ENCODE measurements around the gene GRK5.
A peak's percentile ranks its signal among the peaks of the same experiment; 100 is the strongest.

GRK5 gene

DNA sequence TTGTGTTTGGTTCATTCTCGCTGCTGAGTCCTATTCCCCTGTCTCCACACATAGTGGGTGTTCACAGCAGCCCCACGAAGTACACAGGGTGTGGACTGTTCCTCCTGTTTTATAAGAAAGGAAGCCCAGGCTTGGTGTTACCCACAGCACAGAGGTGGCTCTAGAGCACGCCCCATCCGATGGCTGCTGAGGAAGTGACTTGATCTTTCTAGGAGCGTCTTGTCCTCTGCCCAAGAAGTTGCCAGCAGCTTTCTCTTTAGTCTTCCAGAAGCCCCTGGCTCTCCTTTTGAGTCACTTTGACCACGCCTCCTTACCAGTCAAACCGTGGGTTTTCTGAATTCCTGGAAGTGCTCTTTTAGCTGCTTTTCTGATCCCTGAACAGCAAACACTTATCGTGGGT is 94.0 kb downstream of the GRK5 start:
- DNase-seq (ENCODE audit: low read depth): no peak

DNA sequence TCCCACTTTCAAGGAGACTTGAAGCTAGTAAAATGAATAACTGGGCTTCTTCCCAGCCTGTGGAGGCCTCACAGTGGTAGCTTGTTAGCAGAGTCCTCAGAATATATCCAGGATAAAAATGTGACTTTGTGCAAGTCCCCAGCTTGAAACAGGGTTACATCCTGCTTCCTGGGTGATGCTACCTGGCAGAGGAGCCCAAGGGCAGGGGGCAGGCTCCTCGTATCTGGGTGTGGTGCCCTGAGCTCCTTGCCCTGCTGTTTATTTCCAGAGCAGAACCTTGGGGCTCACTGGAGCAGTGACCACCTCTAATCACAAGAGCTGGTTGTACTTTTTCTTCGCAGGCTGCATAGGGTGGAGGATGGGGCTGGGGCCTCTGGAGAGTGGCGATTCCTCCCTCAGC is 94.8 kb downstream of the GRK5 start:
- DNase-seq (ENCODE audit: low read depth): no peak

DNA sequence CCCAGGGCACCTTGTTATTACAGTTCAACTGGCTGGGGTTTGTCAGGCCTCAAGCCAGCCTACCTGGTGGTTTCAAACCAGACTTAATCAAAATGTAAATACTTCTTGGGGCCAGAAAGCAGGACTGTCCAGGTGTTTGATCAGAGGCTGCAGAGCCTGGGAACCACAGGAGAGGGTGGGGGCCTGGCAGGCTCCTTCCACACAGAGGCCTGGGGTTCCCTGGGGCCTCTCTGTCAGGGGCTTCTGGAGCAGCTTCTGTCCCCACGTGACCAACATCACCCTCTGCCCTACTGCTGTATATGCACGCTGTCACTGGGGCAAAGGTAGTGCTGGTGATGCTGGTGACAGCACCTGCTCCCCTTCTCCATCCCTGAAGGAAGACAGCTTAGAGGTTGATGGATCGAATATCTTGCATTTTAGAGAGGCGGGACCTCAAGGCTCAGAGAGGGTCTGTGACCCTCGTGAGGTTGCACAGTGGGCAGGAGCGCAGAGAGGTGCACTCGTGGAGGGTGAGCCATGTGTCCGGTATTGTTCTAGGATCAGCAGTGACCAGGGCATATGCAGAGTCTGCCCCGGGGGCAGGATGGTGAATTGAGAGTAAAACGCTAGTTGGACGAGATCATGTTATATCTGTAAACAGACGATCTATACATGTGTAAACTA is 95.4 kb downstream of the GRK5 start:
- no peak for DNase-seq (ENCODE audit: low read depth)

DNA sequence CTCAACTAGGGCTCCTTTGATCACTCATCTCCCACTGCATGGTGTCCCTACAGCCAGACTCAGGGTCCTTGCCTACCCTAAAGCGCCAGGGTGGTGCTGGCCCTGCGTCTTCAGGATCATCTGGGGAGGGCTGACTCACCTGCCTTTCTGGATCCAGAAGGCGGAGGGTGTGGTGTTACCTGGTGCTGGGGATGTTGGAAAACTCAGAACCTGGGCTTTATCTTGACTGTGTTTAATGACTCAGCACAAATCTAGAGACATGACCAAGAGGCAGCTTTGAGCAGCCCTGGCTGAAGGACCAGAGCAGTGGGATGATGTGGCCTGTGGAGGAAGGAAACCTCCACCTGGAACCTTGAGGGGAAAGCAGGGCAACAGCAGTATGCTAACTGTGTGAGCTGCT is 96.5 kb downstream of the GRK5 start:
- DNase-seq (ENCODE audit: low read depth): no peak

DNA sequence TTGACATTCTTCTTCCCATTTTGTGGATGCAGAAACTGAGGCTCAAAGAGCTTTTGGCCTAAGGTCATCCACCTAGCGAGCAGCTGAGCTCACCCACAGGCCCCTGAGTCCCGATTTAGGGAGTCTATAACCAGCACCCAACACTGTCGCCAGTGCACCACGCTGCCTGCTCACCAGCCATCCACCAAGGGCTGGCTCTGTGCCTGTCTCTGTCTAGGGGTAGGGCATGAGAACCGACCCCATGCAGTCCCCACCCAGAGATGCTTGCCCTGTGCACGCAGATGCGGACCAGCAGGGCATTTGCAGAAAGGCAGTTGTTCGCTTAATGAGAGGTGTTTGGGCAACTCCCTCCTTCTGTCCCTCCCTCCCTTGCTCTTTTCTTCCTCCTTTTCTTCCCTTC is 97.2 kb downstream of the GRK5 start:
- no peak for DNase-seq (ENCODE audit: low read depth)

DNA sequence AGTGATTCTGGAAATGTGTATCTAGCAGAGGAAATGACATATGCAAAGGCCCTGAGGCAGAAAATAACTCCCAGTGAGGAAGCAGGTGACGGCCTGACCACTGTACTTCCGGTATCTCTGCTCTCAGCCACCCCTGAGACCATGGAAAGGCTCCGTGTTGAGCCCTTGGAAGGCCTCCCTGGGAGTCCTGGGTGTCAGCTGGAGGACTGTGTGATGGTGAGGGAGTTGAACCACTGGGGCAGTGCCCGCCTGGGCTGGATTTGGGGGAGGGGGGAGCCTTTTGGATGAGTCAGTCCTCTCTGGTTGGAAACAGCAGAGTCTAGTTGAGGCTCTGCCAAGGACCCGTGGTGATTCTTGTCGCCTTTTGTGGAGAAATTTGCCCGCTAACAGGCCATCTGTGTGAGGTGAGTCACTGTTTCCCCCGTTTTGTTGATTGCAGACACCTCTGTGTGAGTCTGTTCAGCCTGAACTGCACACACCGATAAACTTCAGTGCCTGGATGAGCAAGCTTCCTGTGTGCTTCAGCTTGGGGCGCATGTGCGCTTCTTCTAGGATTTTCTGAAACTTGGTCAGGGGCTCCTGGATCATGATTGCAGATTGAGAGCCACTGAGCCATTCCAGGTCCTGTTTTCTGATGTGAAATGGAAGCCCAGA is 98.6 kb downstream of the GRK5 start:
- peak; percentile 98 for DNase-seq (ENCODE audit: low read depth)

DNA sequence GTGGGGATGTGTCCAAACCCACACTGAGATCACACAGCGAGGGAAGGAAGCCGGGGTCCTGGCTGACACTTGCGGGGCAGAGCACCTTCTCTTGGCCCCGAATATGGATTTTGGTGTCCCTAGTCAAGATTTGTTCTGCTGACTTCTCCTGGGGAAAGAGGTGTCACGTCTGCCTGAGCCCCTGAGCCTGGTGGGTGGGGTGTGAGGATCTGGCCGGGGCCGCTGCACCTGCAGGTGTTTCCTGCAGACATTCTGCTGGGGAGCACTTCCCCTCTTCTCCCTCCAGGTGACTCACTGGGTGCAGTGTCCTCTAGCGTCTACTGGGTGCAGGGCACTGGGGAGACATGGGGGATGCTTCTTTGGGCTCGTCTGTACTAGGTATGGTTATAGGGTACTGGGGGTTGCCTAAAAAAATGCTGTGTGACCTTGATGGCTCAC is 99.2 kb downstream of the GRK5 start:
- DNase-seq (ENCODE audit: low read depth): no peak

DNA sequence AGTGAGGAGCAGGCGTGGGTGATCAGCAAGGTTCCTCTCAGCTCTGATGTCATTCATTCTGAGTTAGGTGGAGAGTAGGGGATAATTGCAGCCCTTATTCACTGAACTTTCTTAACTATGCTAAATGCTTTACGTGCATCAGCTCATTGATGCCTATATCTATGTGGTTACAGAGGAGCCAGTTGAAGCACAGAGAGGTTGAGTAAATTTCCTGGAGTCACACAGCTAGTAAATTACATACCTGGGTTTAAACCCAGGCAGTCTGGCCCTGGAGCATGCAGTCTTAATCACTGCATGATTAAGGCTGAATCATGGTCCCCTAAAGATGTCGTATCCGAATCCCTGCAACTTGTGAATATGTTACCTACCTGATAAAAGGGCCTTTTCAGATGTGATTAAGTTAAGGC is 99.6 kb downstream of the GRK5 start:
- DNase-seq (ENCODE audit: low read depth): no peak

DNA sequence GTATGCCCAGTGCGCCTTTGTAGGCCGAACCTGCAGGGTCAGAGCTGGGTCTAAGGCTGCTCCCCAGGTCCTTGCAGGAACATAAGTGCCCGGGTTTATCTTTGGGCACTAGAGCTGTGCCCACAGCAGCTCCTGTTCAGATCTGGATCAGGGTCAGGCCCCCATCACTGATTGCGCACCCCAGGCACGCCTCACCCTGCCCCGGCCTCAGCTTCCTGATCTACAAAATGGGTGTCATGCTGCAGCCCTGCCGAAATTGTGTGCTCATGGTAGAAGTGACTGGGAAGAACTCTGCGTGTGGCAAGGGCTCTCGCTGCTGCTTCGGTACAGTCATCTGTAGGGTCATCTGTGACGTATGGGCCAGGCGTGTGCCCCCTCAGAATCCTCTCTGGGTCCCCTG is 100.7 kb downstream of the GRK5 start:
- DNase-seq (ENCODE audit: low read depth): no peak

DNA sequence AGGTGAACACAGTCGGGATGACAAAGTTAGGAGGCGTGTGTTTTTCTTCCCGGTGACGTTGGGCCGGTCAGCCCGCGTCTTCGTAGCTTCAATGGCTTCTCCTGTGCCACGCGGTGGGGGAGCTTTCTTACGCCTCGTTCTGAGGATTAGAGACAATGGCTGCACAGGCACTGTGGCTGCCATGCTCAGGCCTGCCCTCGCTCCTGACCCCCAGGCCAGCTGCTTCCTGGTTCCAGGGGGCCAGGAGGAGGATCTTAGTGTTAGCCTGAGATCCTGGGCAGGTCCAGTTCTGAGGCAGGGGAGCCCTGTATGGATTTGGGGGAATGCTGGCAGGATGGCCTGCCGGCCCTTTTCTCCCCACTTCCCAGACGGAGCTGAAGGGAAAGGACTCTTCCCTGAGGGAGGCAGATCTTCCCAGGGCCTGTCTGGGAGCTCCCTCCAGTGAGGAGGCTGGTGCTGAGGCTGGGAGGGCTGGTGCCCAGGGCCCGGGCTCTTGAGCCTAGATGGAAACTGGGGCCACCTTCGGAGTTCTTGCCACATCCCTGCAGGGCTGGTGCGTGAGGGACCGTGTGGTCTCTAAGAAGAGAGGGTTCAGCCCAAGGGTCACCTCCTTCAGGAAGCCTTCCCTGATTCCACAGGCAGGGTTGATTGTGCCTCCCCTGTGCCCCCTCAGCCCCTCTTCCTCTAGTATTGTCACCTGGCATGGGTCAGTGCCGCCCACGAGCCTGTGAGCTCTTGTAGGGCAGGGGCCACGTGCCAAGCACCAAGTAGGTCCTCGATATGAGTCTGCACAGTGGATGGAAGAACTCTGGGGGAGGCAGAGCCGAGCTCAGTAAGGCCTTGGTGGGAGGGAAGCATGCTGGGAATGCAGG is 101.4 kb downstream of the GRK5 start:
- DNase-seq (ENCODE audit: low read depth): no peak

DNA sequence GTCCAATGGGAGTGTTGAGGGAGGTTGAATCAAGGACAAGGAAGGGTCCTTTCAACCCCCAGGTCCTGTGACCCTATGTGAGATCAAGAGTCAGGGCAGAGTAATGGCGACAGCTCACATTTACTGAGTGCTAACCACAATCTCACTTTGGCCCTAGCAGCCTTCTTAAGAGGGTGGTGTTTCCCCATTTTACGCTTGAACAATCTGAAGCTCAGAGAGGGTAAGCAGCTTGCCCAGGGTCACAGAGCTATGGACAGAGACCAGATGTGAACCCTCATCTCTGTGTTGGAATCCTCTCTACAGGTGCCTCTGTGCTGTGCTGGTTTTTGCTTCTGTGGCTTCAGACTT is 102.0 kb downstream of the GRK5 start:
- DNase-seq (ENCODE audit: low read depth): no peak

DNA sequence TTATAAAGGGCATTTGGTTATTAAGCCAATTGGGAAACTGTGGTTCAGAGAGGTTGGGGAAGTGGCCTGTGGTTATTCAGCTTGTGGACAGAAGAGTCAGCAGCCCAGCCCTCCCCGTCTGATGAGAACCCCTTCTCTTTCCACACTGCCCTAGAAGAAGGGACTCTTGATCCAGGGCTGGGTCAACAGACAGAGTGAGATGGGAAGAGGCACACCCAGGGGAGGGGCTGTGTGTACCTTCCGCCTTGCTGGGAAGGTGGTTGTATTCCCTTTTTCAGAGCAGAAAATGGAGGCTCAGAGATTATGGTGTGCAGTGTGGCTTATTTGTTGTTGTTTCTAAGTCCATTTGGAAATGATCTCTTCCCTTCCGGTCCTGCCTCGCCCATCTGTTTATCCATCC is 103.4 kb downstream of the GRK5 start:
- DNase-seq (ENCODE audit: low read depth): no peak

DNA sequence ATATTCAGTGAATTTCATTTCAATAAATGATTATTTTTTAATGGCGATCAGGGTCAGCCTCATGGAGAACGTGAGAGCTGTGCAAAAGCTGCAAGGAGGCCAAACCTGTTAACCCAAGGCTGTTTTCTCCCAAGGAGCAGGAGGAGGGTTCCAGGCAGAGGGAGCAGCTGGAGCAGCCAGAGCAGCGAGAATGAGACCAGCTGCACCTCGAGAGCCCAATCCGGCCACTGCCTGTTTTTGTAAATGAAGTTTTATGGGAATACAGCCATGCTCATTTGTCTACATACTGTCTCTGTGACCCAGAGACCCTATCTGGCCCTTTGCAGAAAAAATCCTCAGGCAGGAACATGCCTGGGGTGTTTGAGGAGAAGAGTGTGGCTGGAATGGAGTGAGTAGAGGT is 104.9 kb downstream of the GRK5 start:
- DNase-seq (ENCODE audit: low read depth): no peak

DNA sequence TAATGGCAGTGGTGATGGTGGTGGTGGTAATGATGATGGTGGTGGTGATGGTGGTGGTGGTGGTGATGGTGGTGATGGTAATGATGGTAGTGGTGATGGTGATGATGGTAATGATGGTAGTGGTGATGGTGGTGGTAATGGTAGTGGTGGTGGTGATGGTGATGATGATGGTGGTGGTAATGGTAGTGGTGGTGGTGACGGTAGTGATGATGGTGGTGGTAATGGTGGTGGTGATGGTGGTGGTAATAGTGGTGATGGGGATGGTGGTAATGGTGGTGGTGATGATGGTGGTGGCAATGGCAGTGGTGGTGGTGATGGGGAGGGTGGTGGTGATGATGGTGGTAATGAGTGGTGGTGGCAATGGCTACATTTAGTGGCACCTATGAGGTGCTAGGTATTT is 105.7 kb downstream of the GRK5 start:
- DNase-seq (ENCODE audit: low read depth): no peak

DNA sequence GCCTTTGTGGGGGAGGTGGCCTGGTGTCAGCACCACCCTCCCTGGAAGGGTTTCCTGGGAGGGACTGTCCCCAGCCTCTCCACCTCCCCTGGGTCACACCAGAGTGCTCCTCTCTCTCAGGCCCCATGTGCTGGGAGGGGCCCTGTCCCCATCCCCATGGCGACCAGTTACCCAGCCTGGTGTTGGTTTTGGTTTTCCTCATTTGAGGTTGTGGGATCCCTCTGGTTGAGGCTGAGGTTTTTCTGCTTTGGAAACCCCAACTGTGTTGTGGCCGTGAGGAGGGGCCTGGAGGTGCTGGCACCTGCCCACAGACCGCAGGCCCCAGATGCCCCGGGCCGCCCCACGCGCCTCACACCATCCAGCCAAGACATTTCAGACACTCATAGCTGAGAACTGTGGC is 106.3 kb downstream of the GRK5 start:
- DNase-seq (ENCODE audit: low read depth): no peak

DNA sequence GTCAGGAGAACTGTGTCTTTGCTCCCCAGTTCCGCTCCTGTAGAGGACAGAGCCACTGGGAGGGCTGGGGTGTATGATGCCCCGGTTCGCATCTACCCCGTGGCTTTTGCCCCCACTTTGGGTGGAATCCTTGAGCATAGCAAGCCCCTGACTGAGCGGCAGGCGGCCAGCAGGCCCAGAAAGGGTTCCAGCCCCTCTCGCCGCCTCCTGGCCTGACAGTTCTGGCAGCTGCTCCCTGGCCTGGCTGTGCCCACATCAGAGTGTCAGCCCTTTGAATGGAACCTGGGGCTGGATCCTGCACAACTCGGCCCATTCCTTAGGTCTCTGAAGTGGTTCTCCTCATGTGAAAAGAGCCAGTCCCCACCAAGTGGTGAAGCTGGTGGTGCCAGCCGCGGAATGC is 106.7 kb downstream of the GRK5 start:
- no peak for DNase-seq (ENCODE audit: low read depth)

DNA sequence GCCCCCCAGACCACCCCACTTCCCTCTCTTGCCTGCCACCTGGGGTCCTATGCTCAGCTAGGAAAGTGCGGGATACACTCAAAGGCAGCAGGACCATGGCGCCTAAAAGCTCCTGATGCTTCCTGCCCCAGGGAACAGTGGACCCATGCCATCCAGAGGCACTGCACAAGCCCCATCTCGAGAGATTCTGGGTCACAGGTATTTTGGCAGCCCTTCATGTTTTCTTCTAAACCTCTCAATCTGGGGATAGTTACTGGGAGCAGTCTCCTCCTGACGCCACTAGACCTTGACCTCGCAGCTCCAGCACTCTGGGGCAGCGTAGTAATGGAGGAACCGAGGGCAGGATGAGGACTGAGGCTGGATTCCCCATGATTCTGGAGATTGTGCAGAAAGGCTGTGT is 107.1 kb downstream of the GRK5 start:
- DNase-seq (ENCODE audit: low read depth): no peak

DNA sequence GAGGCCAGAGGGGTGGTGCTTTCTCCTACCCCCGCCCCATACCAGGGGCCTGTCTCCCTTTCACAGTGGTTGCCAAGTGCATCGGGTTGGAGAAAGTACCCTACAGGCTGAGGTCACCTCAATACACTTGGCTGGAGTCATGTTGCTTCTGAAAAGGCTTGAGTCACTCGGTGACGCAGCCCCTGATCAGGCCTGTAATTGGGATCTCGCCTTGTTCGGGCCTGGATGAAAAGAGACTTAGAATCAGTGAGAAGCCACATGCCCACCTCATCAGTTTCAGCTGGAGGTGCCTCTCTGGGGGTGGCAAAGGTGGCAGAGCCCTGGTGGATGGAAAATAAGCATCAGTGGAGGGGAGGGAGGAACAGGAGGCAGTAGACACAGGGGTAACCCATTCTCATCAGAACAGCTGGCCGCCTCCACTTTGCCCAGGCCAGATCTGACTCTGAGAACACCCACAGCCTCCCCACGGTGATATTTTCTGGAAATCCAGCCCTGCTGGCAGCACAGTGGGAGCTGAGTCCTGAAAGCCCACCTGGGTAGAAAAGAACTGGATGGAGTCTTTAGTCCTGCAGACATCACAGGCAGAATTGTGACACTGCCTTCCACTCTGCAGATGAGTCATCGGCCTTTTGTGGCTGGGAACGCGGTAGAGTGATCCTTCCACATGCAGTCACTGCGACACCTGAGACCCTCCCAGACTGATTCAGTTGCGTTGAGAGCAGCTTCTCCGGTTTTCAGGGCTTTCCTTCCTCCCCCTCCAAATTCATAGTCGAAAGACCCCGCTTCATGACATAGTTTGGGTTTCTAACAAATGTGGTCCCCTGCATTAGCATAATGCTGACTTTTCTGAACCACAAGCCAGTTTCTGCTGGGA is 108.0 kb downstream of the GRK5 start:
- DNase-seq (ENCODE audit: low read depth): peak; percentile 84

DNA sequence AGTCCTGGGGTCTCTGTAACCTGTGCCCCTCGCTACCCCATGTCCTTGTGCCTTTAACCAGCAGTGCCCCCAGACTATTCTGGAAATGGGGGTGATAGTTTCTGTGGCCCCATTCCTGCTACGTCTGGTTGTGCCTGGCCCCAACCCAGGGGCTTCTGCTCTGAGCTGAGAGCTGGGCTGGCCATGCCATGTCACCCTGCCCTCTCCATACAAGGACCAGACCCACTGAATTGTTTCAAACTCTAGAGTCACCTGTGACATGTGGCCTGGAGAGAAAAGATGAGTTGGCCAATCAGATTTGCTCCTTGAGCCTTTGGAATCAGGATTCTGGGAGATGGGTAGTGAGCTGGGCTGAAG is 108.6 kb downstream of the GRK5 start:
- no peak for DNase-seq (ENCODE audit: low read depth)

DNA sequence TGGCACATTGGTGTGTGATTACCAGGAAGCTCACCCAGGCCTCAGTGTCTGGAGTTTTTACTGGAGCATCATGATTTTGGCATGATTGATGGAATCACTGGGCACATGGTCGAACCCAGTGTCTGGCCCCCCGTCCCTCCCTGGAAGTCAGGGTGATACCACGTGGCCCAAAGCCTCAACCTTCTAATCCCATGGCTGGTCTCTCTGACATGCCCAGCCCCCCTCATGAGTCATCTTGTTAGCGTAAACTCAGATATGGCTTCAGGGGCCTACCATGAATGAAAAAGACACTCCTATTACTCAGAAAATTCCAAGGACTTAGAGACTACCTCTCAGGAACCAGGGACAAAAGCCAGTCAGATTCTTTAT is 109.3 kb downstream of the GRK5 start:
- peak; percentile 62 for DNase-seq (ENCODE audit: low read depth)

DNA sequence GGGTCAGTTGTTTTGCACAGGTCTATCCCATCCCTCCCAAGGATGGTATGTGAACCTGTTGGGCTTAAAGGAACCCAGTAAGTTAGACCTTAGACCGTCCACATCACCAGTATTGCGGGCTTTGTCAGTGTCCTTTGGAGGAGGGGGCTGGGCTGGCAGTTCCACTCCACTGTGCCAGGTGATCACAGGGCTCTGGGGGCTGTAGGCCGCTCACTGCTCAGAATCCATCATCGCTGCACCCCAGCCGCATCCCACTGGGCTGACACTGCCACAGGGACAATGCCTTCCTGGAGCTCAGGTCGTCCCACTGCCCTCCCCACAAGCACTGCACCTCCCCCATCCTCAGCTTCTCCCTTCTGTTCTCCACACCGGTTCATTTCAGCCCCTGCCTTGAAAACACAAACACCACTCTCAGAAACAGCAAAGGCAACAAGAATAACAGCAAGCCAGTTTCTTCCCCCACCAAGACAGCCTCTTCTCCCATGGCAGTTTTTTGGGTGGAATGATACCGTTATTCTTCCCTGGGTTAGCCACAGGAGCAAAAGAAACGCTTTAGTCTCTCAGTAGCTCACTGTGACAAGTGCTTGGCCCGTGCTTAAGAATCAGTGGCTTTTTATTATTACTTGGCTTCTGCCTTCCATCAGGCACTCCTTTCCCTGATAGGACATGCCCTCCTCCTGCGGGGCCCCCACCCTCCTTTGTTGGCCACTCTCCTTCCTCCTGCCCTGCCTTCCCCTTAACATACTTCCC is 111.2 kb downstream of the GRK5 start:
- no peak for DNase-seq (ENCODE audit: low read depth)
